ENCODE measurements around the gene DLAT. TPM values are rescaled to one million over a fixed set of nuclear protein-coding genes. Genes with fewer than 3 reads are reported as not detected.
A peak's percentile ranks its signal among the peaks of the same experiment; 100 is the strongest.

DLAT gene
- total RNA-seq, 4 donors from 2014 or later: 33.9 to 52.0 (median 39.0) TPM

DNA sequence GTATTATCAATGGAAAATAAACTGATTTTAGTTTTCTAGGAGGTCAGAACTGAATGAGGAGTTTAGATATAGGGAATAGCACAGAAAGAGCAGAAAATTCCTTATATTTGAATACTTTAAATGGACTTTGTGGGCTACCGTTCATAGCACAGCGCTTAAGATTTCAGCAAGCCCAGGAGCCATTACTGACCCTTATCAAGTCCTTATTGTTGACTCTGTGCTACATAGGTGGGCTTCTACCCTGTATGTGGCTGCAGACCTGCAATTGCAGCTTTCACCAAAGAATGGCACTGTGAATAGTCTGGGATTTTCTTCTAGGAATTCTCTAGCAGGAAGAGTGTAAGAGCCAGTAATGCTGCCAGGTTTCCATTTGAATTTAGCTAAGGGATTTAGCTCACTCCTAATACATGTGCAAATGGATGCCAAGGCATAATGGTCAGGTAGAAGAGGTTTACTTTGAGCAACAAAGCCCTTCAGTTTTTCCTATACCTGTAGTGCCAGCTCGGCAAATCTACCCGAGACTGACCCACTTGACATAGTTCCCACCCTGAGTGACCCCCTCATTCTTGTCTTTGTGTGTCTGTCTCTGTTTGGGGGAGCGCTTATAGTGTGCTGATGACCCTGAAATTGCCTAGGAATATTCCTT, 42.5 kb upstream of the DLAT start:
- peaks cover 26 to 45% of the 10 kb centered on the region in 2 donors for H3K4me1 ChIP-seq

DNA sequence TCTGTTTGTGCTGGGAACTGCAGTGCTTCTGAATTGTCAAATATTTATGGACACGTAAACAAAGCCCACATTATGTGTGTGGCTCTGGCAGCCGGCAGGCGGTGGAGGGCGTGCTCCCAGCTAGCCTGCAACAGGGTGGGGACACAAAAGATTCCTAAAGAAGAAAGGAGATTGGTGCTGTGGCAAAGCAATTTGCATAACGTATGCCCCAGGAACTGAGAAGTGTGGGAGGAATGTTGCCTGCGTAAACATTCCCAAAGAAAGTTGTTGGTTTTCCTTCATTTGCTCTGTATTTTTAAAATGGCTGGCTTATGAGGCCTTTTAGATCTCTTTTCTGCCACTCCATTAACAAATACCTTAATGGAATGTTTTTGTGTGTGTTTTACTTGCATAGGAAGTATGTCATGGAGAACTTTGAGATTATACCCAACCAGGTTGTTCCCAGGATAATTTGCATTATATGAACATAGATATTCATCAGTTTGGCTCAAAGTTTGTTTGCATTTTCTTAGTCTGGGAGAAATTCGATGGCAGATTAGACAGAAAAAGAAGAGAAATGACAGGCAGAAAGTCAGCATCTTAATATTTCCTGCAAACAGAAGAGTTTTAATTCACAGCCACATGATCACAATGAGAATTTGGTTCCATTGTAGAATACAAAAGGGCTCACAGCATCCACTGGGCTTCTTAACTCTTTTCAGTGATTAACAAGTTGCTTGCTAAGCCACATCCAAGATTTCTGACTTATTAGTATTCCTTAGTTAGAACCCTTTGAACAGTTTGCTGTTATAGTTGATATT, 41.8 kb upstream of the DLAT start:
- no peaks in the 10 kb centered on the region for H3K27me3 ChIP-seq
- peak overlapping the region; percentile 94 to 98 (median 95) for H3K27ac ChIP-seq
- TF ChIP-seq POLR2A (IDR thresholded peaks at IDR 0.05): peak in 1 of 2 donors; percentile 87
- TF ChIP-seq, protein P1, sequence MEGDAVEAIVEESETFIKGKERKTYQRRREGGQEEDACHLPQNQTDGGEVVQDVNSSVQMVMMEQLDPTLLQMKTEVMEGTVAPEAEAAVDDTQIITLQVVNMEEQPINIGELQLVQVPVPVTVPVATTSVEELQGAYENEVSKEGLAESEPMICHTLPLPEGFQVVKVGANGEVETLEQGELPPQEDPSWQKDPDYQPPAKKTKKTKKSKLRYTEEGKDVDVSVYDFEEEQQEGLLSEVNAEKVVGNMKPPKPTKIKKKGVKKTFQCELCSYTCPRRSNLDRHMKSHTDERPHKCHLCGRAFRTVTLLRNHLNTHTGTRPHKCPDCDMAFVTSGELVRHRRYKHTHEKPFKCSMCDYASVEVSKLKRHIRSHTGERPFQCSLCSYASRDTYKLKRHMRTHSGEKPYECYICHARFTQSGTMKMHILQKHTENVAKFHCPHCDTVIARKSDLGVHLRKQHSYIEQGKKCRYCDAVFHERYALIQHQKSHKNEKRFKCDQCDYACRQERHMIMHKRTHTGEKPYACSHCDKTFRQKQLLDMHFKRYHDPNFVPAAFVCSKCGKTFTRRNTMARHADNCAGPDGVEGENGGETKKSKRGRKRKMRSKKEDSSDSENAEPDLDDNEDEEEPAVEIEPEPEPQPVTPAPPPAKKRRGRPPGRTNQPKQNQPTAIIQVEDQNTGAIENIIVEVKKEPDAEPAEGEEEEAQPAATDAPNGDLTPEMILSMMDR (IDR thresholded peaks at IDR 0.05): peak in 2 of 6 experiments; percentile 22 to 30
- intact Hi-C loops (cut with DNase I): no loop called here
- 18 to 34% methylated on average over 7 of the region's 7 CpGs for WGBS, 2 donors
- peak; percentile 68 to 70 for DNase-seq
- H3K4me3 ChIP-seq (replicated peaks in 1 of 3): peak overlapping the region; percentile 12 to 27 (median 17)
- H3K36me3 ChIP-seq: peaks cover 14 to 16% of the 10 kb centered on the region in 2 donors
- no peaks in the 10 kb centered on the region for H3K9me3 ChIP-seq
- peaks cover 21 to 38% of the 10 kb centered on the region in 2 donors for H3K4me1 ChIP-seq

More for the DNA sequence above, 42.5 kb upstream of the DLAT start:
- TF ChIP-seq, protein P1 (IDR thresholded peaks at IDR 0.05): no peak
- TF ChIP-seq POLR2A (IDR thresholded peaks at IDR 0.05): no peak
- Histone ChIP-seq H3K9me3 (no peaks in the 10 kb centered on the region), H3K4me3 (replicated peaks in 1 of 3) (peak overlapping the region; percentile 12 to 27 (median 17)), H3K27me3 (no peaks in the 10 kb centered on the region), H3K27ac (peak overlapping the region; percentile 94 to 98 (median 95)), H3K36me3 (peaks cover 14 to 16% of the 10 kb centered on the region in 2 donors)
- intact Hi-C loops (cut with DNase I): no loop called here
- WGBS, 2 donors: 34 to 44% methylated on average over 5 of the region's 5 CpGs
- DNase-seq: no peak

DNA sequence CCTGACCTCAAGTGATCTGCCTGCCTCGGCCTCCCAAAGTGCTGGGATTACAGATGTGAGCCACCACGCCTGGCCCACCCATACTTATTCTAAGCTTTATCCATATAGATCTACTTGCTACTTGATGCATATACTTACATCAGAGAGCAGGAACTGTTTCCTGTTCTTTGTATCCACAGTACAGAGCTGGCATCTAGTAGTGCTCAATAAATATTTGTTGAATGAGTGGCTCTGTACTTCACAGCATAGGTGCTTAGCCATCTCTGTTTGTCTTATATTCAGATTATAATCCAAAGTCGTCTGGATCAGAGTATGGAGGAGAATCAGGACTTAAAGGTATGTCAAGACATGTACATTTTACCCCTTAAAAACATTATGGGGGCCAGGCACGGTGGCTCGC, 38.6 kb upstream of the DLAT start:
- Histone ChIP-seq H3K9me3 (no peaks in the 10 kb centered on the region), H3K4me1 (peaks cover 17 to 21% of the 10 kb centered on the region in 2 donors), H3K27me3 (no peaks in the 10 kb centered on the region), H3K36me3 (peaks cover 16 to 22% of the 10 kb centered on the region in 2 donors), H3K27ac (no peak overlapping the region), H3K4me3 (replicated peaks in 1 of 3) (no peak overlapping the region)
- intact Hi-C loops (cut with DNase I): no loop called here
- 95 to 98% methylated on average over 5 of the region's 5 CpGs for WGBS, 2 donors
- TF ChIP-seq, protein P1 (IDR thresholded peaks at IDR 0.05): no peak
- TF ChIP-seq POLR2A (IDR thresholded peaks at IDR 0.05): no peak
- no peak for DNase-seq

DNA sequence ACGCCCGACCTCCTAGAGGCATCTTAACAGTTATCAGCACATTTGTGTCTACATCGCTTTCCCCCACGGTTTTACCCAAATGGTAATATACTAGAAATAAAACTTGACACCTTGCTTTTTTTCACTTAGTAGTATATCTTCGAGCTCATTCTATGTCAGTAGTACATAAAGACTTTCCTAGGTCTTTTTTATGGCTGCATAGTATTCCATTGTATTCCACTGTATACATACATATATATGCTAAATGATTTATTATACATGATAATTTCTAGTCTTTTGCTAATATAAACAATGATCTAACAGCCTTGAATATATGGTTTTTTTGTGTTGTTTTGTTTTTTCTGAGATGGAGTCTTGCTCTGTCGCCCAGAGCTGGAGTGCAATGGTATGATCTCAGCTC, 34.8 kb upstream of the DLAT start:
- Histone ChIP-seq H3K4me3 (replicated peaks in 1 of 3) (no peak overlapping the region), H3K27ac (no peak overlapping the region), H3K9me3 (no peaks in the 10 kb centered on the region), H3K4me1 (no peaks in the 10 kb centered on the region), H3K36me3 (peaks cover 40 to 52% of the 10 kb centered on the region in 2 donors), H3K27me3 (no peaks in the 10 kb centered on the region)
- intact Hi-C loops (cut with DNase I): no loop called here
- no peak for DNase-seq
- WGBS, 2 donors: 95% methylated on average over 6 of the region's 6 CpGs
- TF ChIP-seq, protein P1 (IDR thresholded peaks at IDR 0.05): no peak
- TF ChIP-seq POLR2A (IDR thresholded peaks at IDR 0.05): no peak
